SK-N-SH treated with all-trans-retinoic acid at 6 μM for 48 hours (cell line): ENCODE results near the gene CHID1.

Experiments used
- ATAC-seq: fragments of 200-7000 bp; cut with Tn5 transposase; 3 replicates; pipeline ENCODE4 v1.9.1; 2020; ENCODE audit warnings: mild to moderate bottlenecking, moderate library complexity
- ARNTL ChIP-seq: fragments of 450-650 bp; formaldehyde crosslinking; IDR thresholded peaks from 2 replicates; pipeline ENCODE4 v1.5.0; 2020; ENCODE audit warnings: low read depth, mild to moderate bottlenecking, moderate library complexity, borderline replicate concordance
- ESRRG ChIP-seq: fragments of 250-450 bp; sonication (Bioruptor Pico); IDR thresholded peaks from 2 replicates; pipeline ENCODE4 v1.6.1; 2021; ENCODE audit warnings: mild to moderate bottlenecking
- GLIS3 ChIP-seq: fragments of 250-450 bp; sonication (Bioruptor Pico); IDR thresholded peaks from 2 replicates; pipeline ENCODE4 v1.5.0; 2020; ENCODE audit warnings: mild to moderate bottlenecking, moderate library complexity
- ISL1 ChIP-seq: fragments of 250-450 bp; sonication (Bioruptor Pico); IDR thresholded peaks from 2 replicates; pipeline ENCODE4 v2.1.2; 2022; ENCODE audit warnings: mild to moderate bottlenecking, moderate library complexity
- OSR1 ChIP-seq: fragments of 250-450 bp; sonication (Bioruptor Pico); IDR thresholded peaks from 2 replicates; pipeline ENCODE4 v1.8.0; 2022; ENCODE audit warnings: moderate library complexity, mild to moderate bottlenecking, inconsistent platforms
- POU6F1 ChIP-seq: fragments of 250-450 bp; sonication (Bioruptor Pico); IDR thresholded peaks from 2 replicates; pipeline ENCODE4 v1.8.0; 2021; ENCODE audit warnings: low read depth, mild to moderate bottlenecking, moderate library complexity, borderline replicate concordance
- PPARA ChIP-seq: fragments of 250-450 bp; sonication (Bioruptor Pico); IDR thresholded peaks from 2 replicates; pipeline ENCODE4 v1.5.0; 2020; ENCODE audit warnings: mild to moderate bottlenecking, borderline replicate concordance
- RARB ChIP-seq: fragments of 250-450 bp; sonication (Bioruptor Pico); IDR thresholded peaks from 2 replicates; pipeline ENCODE4 v1.8.0; 2021; ENCODE audit warnings: mild to moderate bottlenecking, moderate library complexity
- SNAI2 ChIP-seq: fragments of 250-450 bp; sonication (Bioruptor Pico); IDR thresholded peaks from 2 replicates; pipeline ENCODE4 v1.5.0; 2020; ENCODE audit warnings: mild to moderate bottlenecking, moderate library complexity
- TCF4 ChIP-seq: fragments of 250-450 bp; sonication (Bioruptor Pico); IDR thresholded peaks from 2 replicates; pipeline ENCODE4 v1.8.0; 2021; ENCODE audit warnings: mild to moderate bottlenecking, moderate library complexity, borderline replicate concordance
- TOX ChIP-seq: fragments of 250-450 bp; sonication (Bioruptor Pico); IDR thresholded peaks from 2 replicates; pipeline ENCODE4 v1.8.0; 2021; ENCODE audit warnings: mild to moderate bottlenecking, moderate library complexity, borderline replicate concordance
- ZC3H10 ChIP-seq: fragments of 250-450 bp; sonication (Bioruptor Pico); IDR thresholded peaks from 2 replicates; pipeline ENCODE4 v1.5.1; 2021; ENCODE audit warnings: mild to moderate bottlenecking, moderate library complexity
- ZFP3 ChIP-seq: fragments of 250-450 bp; sonication (Bioruptor Pico); IDR thresholded peaks from 2 replicates; pipeline ENCODE4 v1.5.0; 2020; ENCODE audit warnings: mild to moderate bottlenecking, moderate library complexity
- ZNF565 ChIP-seq: fragments of 450-650 bp; formaldehyde crosslinking; conservative IDR thresholded peaks from 2 replicates; pipeline ENCODE4 v1.5.0; 2020; ENCODE audit warnings: low read depth, mild to moderate bottlenecking, moderate library complexity
- ZNF70 ChIP-seq: fragments of 450-650 bp; formaldehyde crosslinking; IDR thresholded peaks from 2 replicates; pipeline ENCODE4 v1.5.0; 2020; ENCODE audit warnings: mild to moderate bottlenecking, moderate library complexity
- ZNF8 ChIP-seq: fragments of 450-650 bp; formaldehyde crosslinking; IDR thresholded peaks from 2 replicates; pipeline ENCODE4 v1.5.0; 2020; ENCODE audit warnings: mild to moderate bottlenecking, moderate library complexity
- TF ChIP-seq, protein P1 (sequence below): fragments of 250-450 bp; sonication (Bioruptor Pico); IDR thresholded peaks from 2 replicates; pipeline ENCODE4 v1.5.1; 2020; ENCODE audit warnings: low read depth, mild to moderate bottlenecking, moderate library complexity
- TF ChIP-seq, protein P2 (sequence below): fragments of 250-450 bp; sonication (Bioruptor Pico); IDR thresholded peaks from 2 replicates; pipeline ENCODE4 v1.5.0; 2020; ENCODE audit warnings: mild to moderate bottlenecking, moderate library complexity

The CHID1 gene

GRCh38 chr11:843086-843734 lies 67.4 kb downstream of the CHID1 start:
- TF ChIP-seq ARNTL (CRISPR knock-in tag): no peak
- TF ChIP-seq PPARA (CRISPR knock-in tag): no peak
- no peak for TF ChIP-seq GLIS3 (CRISPR knock-in tag)
- no peak for TF ChIP-seq RARB (CRISPR knock-in tag)
- TF ChIP-seq POU6F1 (CRISPR knock-in tag): no peak
- TF ChIP-seq, protein P1, sequence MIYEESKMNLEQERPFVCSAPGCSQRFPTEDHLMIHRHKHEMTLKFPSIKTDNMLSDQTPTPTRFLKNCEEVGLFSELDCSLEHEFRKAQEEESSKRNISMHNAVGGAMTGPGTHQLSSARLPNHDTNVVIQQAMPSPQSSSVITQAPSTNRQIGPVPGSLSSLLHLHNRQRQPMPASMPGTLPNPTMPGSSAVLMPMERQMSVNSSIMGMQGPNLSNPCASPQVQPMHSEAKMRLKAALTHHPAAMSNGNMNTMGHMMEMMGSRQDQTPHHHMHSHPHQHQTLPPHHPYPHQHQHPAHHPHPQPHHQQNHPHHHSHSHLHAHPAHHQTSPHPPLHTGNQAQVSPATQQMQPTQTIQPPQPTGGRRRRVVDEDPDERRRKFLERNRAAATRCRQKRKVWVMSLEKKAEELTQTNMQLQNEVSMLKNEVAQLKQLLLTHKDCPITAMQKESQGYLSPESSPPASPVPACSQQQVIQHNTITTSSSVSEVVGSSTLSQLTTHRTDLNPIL (CRISPR knock-in tag): no peak
- TF ChIP-seq ZNF70 (CRISPR knock-in tag): no peak
- no peak for TF ChIP-seq ZC3H10 (CRISPR knock-in tag)
- ATAC-seq: no peak

DNA sequence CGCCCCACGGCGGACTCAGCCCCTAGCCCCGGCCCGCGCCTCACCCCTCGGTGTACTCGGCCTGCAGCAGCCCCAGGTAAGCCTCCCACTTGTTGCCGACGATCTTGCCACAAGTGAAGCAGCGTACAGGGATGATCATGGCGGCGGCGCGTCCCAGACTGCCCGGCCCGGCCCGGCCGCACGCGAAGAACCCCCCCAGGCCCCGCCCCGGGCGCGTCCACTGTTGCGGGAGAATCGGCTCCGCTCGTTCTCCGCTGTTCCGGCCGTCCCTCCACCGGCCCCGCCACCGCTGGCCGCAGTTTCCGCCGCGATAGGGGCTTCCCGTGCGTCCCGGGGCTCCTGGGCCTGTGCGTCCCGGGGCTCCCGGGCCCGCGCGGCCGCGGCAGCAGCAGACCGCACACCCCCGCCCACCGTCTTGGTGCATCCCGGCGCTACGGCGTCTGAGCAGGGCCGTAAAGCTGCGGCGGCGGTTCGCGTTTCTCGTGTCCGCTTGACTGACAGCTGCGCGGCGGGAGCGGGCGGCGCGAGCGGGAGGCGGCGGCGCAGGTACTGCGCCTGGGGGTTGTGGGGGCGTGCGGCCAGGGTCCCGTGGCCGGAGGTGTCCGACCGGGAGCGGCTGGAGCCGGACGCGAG lies 68.1 kb downstream of the CHID1 start, which contains the start of the genes POLR2L and TSPAN4:
TSS of gene POLR2L (minus strand) at position 160 of the 633 bp plus-strand sequence. CDS start at position 139, 21 bp downstream.
TSS of gene TSPAN4 (plus strand) at position 483 of the 633 bp plus-strand sequence. CDS start 7,453 bp downstream, outside the sequence.
- TF ChIP-seq SNAI2 (CRISPR knock-in tag) (no peak), ARNTL (CRISPR knock-in tag) (no peak), POU6F1 (CRISPR knock-in tag) (no peak), ZFP3 (CRISPR knock-in tag) (no peak), OSR1 (CRISPR knock-in tag) (no peak), ISL1 (CRISPR knock-in tag) (no peak)
- TF ChIP-seq, protein P1 (CRISPR knock-in tag): no peak
- peak; percentile 30 for ATAC-seq

- peak; percentile 44; the same call in 1 of the 2 replicates for TF ChIP-seq GLIS3 (CRISPR knock-in tag)
- TF ChIP-seq ARNTL (CRISPR knock-in tag): no peak
- TF ChIP-seq, all 23 proteins: peak for 1
- peak; percentile 0; the same call in 2 of the 3 replicates for ATAC-seq
Observed at GRCh38 chr11:841981-842369, 68.6 kb downstream of the CHID1 start.

GRCh38 chr11:839875-840617 lies 70.6 kb downstream of the CHID1 start:
- no peak for ATAC-seq
- TF ChIP-seq ESRRG (CRISPR knock-in tag) (no peak), POU6F1 (CRISPR knock-in tag) (no peak), TCF4 (CRISPR knock-in tag) (no peak), ZC3H10 (CRISPR knock-in tag) (no peak), SNAI2 (CRISPR knock-in tag) (no peak), ISL1 (CRISPR knock-in tag) (no peak), OSR1 (CRISPR knock-in tag) (no peak), TOX (CRISPR knock-in tag) (no peak), ARNTL (CRISPR knock-in tag) (no peak), ZNF8 (CRISPR knock-in tag) (no peak), ZNF565 (CRISPR knock-in tag) (no peak), ZFP3 (CRISPR knock-in tag) (no peak)
- TF ChIP-seq, protein P1 (CRISPR knock-in tag): no peak
- TF ChIP-seq, protein P2, sequence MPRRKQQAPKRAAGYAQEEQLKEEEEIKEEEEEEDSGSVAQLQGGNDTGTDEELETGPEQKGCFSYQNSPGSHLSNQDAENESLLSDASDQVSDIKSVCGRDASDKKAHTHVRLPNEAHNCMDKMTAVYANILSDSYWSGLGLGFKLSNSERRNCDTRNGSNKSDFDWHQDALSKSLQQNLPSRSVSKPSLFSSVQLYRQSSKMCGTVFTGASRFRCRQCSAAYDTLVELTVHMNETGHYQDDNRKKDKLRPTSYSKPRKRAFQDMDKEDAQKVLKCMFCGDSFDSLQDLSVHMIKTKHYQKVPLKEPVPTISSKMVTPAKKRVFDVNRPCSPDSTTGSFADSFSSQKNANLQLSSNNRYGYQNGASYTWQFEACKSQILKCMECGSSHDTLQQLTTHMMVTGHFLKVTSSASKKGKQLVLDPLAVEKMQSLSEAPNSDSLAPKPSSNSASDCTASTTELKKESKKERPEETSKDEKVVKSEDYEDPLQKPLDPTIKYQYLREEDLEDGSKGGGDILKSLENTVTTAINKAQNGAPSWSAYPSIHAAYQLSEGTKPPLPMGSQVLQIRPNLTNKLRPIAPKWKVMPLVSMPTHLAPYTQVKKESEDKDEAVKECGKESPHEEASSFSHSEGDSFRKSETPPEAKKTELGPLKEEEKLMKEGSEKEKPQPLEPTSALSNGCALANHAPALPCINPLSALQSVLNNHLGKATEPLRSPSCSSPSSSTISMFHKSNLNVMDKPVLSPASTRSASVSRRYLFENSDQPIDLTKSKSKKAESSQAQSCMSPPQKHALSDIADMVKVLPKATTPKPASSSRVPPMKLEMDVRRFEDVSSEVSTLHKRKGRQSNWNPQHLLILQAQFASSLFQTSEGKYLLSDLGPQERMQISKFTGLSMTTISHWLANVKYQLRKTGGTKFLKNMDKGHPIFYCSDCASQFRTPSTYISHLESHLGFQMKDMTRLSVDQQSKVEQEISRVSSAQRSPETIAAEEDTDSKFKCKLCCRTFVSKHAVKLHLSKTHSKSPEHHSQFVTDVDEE: no peak
